GM10248 (cell line): ENCODE results near the gene PCBP2.
A peak's percentile ranks its signal among the peaks of the same experiment; 100 is the strongest.

Experiments
- CTCF ChIA-PET: fragments of 300-600 bp; sonication (Branson Sonifier 250); formaldehyde crosslinking; extraction: SDS; loops from one replicate; lab custom pipeline; 2021; ENCODE audit warnings: antibody characterized with exemption; lab: Yijun Ruan, JAX
- POLR2A ChIA-PET: fragments of 350-650 bp; sonication (Branson Sonifier 250); formaldehyde crosslinking; extraction: SDS; loops from one replicate; lab custom pipeline; 2020; ENCODE audit warnings: antibody characterized with exemption; lab: Yijun Ruan, JAX
- DNase-seq: peaks from one replicate; pipeline ENCODE4 v3.0.0; 2012; ENCODE audit errors: extremely low spot score
- TF ChIP-seq, protein P1 (sequence below): IDR thresholded peaks from 2 replicates; pipeline ENCODE4 v1.5.1; 2012; ENCODE audit warnings: mild to moderate bottlenecking, low read depth; ENCODE audit errors: extremely low read depth, missing control alignments, control extremely low read depth

PCBP2 gene

DNA sequence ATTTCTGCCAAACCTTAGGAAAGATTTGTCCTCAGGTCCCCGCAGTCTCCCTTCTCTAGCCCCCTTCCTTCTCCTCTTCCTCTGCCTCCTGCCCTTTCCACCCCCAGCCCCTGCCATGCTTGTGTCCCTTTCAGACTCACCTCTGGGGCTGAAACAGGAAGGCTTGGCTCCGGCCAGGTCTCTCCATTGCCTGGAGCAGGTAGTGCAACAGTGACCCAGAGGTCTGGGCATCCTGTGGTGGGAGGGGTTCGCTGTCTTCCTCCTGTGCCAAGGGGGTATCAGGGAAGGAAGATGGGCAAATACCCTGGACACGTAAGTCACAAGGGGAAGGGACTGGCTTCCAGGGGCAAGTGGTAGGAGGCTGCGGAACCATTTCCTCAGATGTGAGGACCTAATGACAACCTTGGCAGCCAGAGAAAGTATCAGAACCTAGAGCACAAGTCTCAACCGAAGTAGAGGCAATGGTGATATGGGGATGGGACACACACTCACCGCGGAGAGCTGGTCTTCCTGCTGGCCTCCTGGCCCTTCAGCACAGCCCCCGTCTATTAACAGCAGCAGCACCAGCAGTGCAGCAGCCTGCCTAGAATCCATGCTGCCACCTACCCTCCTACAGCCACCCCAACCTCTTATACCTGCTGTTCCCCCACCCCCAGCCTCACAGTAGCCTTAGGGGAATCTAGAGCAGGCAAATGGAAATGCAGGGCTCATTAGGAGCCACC is 55.1 kb downstream of the PCBP2 start, which contains the start of gene NPFF:
Gene NPFF, minus strand, starts transcription at position 604 of the 722 bp plus-strand sequence. Its CDS starts 10 bp downstream, at position 594.
- ChIA-PET CTCF (interaction anchor here (0.7 to 6.5 kb wide), 11 partner anchors 7 to 186 kb away, joined by 3 to 87 read pairs (median 23); partner anchors contain the start of genes MAP3K12 and TARBP2), POLR2A (no interaction called here)
- no peak for DNase-seq
- TF ChIP-seq, protein P1, sequence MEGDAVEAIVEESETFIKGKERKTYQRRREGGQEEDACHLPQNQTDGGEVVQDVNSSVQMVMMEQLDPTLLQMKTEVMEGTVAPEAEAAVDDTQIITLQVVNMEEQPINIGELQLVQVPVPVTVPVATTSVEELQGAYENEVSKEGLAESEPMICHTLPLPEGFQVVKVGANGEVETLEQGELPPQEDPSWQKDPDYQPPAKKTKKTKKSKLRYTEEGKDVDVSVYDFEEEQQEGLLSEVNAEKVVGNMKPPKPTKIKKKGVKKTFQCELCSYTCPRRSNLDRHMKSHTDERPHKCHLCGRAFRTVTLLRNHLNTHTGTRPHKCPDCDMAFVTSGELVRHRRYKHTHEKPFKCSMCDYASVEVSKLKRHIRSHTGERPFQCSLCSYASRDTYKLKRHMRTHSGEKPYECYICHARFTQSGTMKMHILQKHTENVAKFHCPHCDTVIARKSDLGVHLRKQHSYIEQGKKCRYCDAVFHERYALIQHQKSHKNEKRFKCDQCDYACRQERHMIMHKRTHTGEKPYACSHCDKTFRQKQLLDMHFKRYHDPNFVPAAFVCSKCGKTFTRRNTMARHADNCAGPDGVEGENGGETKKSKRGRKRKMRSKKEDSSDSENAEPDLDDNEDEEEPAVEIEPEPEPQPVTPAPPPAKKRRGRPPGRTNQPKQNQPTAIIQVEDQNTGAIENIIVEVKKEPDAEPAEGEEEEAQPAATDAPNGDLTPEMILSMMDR, result no peak

DNA sequence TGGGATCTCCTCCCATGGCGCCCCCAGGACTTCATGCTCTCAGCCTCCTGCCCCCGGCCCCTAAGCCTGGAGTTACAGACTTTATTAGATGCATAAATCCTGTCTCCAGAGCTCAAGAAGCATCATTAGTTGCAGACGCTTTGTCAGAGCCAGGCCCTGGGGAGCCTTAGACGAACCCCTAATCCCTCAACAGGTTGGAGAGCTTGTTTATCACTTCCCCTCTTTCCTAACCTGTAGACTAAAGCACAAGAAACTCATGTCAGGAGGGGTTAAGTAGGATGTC is 55.6 kb downstream of the PCBP2 start:
- ChIA-PET CTCF (interaction anchor here (0.7 to 6.5 kb wide), 13 partner anchors 7 to 187 kb away, joined by 3 to 87 read pairs (median 8); partner anchors contain the start of genes ATP5MC2, MAP3K12 and TARBP2), POLR2A (interaction anchor here (1.6 kb wide), 1 partner anchor 8 kb away, joined by 4 read pairs; the partner anchor contains the start of gene MAP3K12)
- TF ChIP-seq, protein P1, result no peak

DNA sequence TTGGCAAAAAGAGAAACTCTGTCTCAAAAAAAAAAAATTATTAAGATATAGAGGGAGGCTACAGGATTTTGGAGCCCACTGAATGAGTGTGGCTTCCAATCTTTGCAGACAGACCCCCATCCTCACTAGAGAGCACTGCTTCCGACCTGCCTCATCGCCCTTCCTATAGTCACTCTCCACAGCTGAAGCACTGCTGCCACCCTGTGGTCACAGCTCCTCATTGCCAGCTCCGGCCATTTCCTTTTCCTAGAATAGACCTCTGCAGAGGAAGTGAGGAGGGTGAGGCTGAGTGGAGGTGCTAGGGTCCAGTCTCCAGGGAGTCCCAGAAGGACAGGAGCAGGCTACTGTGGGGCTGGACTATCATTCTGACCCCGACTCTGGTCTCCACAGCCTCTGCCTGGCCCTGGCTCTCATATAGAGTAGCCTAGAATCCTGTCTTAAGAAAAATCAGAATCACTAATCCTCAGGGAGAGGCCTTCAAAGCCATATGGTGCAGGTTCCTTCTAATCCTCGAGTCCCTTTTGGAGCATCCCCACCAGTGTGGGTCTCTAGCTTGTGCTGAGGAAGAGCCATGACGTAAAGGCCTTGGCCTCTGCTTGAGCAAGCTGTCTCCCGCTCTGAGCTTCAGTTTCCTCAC is 56.8 kb downstream of the PCBP2 start:
- peak; percentile 82 for DNase-seq
- TF ChIP-seq, protein P1, result peak; percentile 99
- POLR2A ChIA-PET, result interaction anchor here (0.5 to 2.1 kb wide), 4 partner anchors 7 to 442 kb away, joined by 3 to 4 read pairs (median 4); partner anchors contain the start of genes MAP3K12 and TARBP2
- CTCF ChIA-PET, result interaction anchor here (0.7 to 6.5 kb wide), 50 partner anchors 8 to 891 kb away, joined by 3 to 87 read pairs (median 4); partner anchors contain the start of genes AAAS, ATP5MC2, MAP3K12 and MYG1

More for the DNA sequence above, 55.6 kb downstream of the PCBP2 start:
- no peak for DNase-seq

DNA sequence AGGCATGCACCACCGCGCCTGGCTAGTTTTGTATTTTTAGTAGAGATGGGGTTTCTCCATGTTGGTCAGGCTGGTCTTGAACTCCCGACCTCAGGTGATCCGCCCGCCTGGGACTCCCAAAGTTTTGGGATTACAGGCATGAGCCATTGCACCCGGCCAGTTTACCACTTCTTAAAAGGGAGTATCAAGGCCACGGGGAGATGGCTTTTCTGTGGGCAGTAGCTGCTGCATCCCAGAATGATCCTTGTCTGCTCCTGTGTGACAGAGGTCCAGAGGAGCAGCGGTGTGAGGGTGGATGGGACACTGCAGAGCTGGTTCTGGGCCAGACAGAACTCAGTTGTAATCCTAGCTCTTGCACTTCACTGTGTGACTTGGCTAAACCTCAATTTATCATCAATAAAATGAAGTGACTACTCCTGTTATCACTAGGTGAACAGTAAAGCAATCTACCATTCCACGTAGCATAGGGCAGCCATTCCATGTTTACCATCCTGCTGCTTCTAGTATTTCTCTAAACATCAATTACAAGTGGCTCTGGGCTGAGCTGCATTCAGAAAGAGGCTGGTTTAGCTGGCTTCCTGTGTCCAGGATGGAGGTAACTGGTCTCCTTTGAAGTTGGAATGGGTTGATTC is 58.4 kb downstream of the PCBP2 start:
- POLR2A ChIA-PET, result interaction anchor here (2.1 kb wide), 1 partner anchor 9 kb away, joined by 4 read pairs; the partner anchor contains the start of gene TARBP2
- CTCF ChIA-PET, result interaction anchor here (1.1 to 6.5 kb wide), 16 partner anchors 10 to 234 kb away, joined by 3 to 87 read pairs (median 10); partner anchors contain the start of genes AAAS, ATP5MC2, MAP3K12 and TARBP2
- no peak for DNase-seq
- TF ChIP-seq, protein P1, result no peak

DNA sequence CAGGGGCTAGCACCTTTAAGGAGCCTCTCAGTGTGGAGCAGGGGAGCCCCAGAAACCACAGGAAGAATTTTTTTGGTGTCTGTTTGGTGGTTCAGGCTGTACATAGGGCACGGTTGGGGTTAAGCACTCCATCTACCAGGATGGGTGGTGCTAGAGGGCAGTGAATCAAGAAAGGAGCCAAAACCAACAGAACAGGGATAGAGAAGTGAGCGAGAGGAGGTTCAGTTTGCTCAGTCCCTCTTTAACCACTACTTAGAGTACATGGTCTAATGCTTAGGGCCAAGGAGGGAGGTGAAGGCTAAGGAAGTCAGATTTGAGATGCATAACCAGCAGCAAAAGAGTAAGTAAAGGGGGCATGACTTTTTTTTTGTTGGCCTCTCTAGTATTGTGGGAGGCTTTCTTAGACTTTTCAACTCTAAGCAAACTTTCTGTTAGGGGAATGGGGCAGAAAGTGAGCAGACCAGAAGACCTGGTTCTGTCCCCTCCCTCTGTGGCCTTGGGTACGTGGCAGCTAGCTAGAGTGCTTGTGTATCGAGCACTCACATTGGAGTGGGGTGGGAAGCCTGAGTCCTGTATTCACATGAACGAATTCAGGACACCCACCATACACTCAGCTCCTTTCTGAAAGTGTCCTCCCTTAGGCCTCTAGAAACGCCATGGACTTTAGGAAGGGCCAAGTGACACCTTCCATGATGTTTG is 62.0 kb downstream of the PCBP2 start:
- no peak for DNase-seq
- CTCF ChIA-PET, result interaction anchor here (0.7 to 6.5 kb wide), 6 partner anchors 7 to 233 kb away, joined by 3 to 87 read pairs (median 7); no protein-coding TSS in a partner anchor
- TF ChIP-seq, protein P1, result no peak
- POLR2A ChIA-PET, result no interaction called here
